Measurements from ENCODE around the gene MLANA. TPM values are rescaled to one million over a fixed set of nuclear protein-coding genes. Genes with fewer than 3 reads are reported as not detected.

Gene MLANA
- total RNA-seq, 4 donors from 2014 or later, result not detected

- Histone ChIP-seq H3K9me3 (no peaks in the 10 kb centered on the region), H3K4me3 (no peak overlapping the region), H3K27ac (no peak overlapping the region), H3K36me3 (peaks cover 0 to 46% of the 10 kb centered on the region in 2 donors), H3K4me1 (no peaks in the 10 kb centered on the region), H3K27me3 (no peaks in the 10 kb centered on the region)
- ATAC-seq, result no peak
- WGBS, 2 donors (ENCODE audit: low coverage in 1 of 2), result 90 to 100% methylated on average over 1 to 4 of the region's 5 CpGs
- TF ChIP-seq EP300 (IDR thresholded peaks at IDR 0.05) (no peak), CTCF (IDR thresholded peaks at IDR 0.05) (no peak), POLR2A (IDR thresholded peaks at IDR 0.05) (no peak), POLR2AphosphoS5 (IDR thresholded peaks at IDR 0.05) (no peak)
These were observed 7.2 kb downstream of the MLANA start for GRCh38 chr9:5897851-5898250.

GRCh38 chr9:5899292-5899691 is 8.6 kb downstream of the MLANA start:
- Histone ChIP-seq H3K36me3 (peaks cover 0 to 50% of the 10 kb centered on the region in 2 donors), H3K4me1 (no peaks in the 10 kb centered on the region), H3K9me3 (no peaks in the 10 kb centered on the region), H3K4me3 (no peak overlapping the region), H3K27me3 (no peaks in the 10 kb centered on the region), H3K27ac (no peak overlapping the region)
- TF ChIP-seq CTCF (IDR thresholded peaks at IDR 0.05), result no peak
- TF ChIP-seq EP300 (IDR thresholded peaks at IDR 0.05), result no peak
- TF ChIP-seq POLR2A (IDR thresholded peaks at IDR 0.05), result no peak
- TF ChIP-seq POLR2AphosphoS5 (IDR thresholded peaks at IDR 0.05), result no peak
- WGBS, 2 donors (ENCODE audit: low coverage in 1 of 2), result 80 to 90% methylated on average over 2 of the region's 2 CpGs
- ATAC-seq, result no peak

- no peak for ATAC-seq
- no peak overlapping the region for H3K27ac ChIP-seq
- H3K9me3 ChIP-seq, result no peaks in the 10 kb centered on the region
- H3K27me3 ChIP-seq, result no peaks in the 10 kb centered on the region
- H3K4me3 ChIP-seq, result no peak overlapping the region
- TF ChIP-seq POLR2A (IDR thresholded peaks at IDR 0.05) (no peak), EP300 (IDR thresholded peaks at IDR 0.05) (no peak), CTCF (IDR thresholded peaks at IDR 0.05) (no peak), POLR2AphosphoS5 (IDR thresholded peaks at IDR 0.05) (no peak)
- H3K36me3 ChIP-seq, result peaks cover 0 to 55% of the 10 kb centered on the region in 2 donors
- H3K4me1 ChIP-seq, result no peaks in the 10 kb centered on the region
These were observed 9.9 kb downstream of the MLANA start for GRCh38 chr9:5900622-5901021.

GRCh38 chr9:5902377-5902776 is 11.7 kb downstream of the MLANA start:
- ATAC-seq, result no peak
- H3K9me3 ChIP-seq, result no peaks in the 10 kb centered on the region
- no peaks in the 10 kb centered on the region for H3K4me1 ChIP-seq
- no peak overlapping the region for H3K27ac ChIP-seq
- peaks cover 0 to 54% of the 10 kb centered on the region in 2 donors for H3K36me3 ChIP-seq
- no peak overlapping the region for H3K4me3 ChIP-seq
- no peak for TF ChIP-seq POLR2AphosphoS5 (IDR thresholded peaks at IDR 0.05)
- no peak for TF ChIP-seq POLR2A (IDR thresholded peaks at IDR 0.05)
- TF ChIP-seq CTCF (IDR thresholded peaks at IDR 0.05), result no peak
- TF ChIP-seq EP300 (IDR thresholded peaks at IDR 0.05), result no peak
- no peaks in the 10 kb centered on the region for H3K27me3 ChIP-seq

- 83 to 93% methylated on average over 2 to 3 of the region's 3 CpGs for WGBS, 2 donors (ENCODE audit: low coverage in 1 of 2)
- Histone ChIP-seq H3K4me1 (no peaks in the 10 kb centered on the region), H3K36me3 (peaks cover 0 to 52% of the 10 kb centered on the region in 2 donors)
These were observed 18.2 kb downstream of the MLANA start for GRCh38 chr9:5908918-5909317.

More at GRCh38 chr9:5908918-5909317, 18.2 kb downstream of the MLANA start:
- TF ChIP-seq EP300 (IDR thresholded peaks at IDR 0.05), result no peak
- TF ChIP-seq POLR2A (IDR thresholded peaks at IDR 0.05), result no peak
- no peak for TF ChIP-seq POLR2AphosphoS5 (IDR thresholded peaks at IDR 0.05)
- TF ChIP-seq CTCF (IDR thresholded peaks at IDR 0.05), result no peak
- no peak for ATAC-seq
- no peaks in the 10 kb centered on the region for H3K27me3 ChIP-seq
- no peak overlapping the region for H3K4me3 ChIP-seq
- no peaks in the 10 kb centered on the region for H3K9me3 ChIP-seq
- no peak overlapping the region for H3K27ac ChIP-seq

All from gastroesophageal sphincter (tissue), 4 donors.